Measurements from ENCODE around the gene SPNS2.

GRCh38 chr17:4562015-4562969, 63.6 kb downstream of the SPNS2 start:
- TF ChIP-seq CTCF (IDR thresholded peaks at IDR 0.05) (no peak), POLR2A (IDR thresholded peaks at IDR 0.05; ENCODE audit: low read depth) (no peak), POLR2AphosphoS5 (IDR thresholded peaks at IDR 0.05) (no peak), EP300 (IDR thresholded peaks at IDR 0.05) (no peak)
